Hepatocyte (in vitro differentiated cells): ENCODE data around the gene CCDC150.

ENCODE experiments used
- CTCF ChIP-seq: fragments of 200-600 bp; sonication (generic); IDR thresholded peaks from 2 replicates; pipeline ENCODE4 v1.5.1; 2016; ENCODE audit warnings: antibody characterized with exemption, mild to moderate bottlenecking; ENCODE audit not compliant: poor library complexity
- EZH2phosphoT487 ChIP-seq: fragments of 200-600 bp; sonication (generic); IDR thresholded peaks from one replicate; pipeline ENCODE4 v1.6.1; 2018; ENCODE audit warnings: antibody characterized with exemption, mild to moderate bottlenecking, low read depth, moderate library complexity; ENCODE audit not compliant: unreplicated experiment, severe bottlenecking

- no peak for TF ChIP-seq CTCF
- no peak for TF ChIP-seq EZH2phosphoT487
Observed at GRCh38 chr2:196598412-196598811, 41.1 kb upstream of the CCDC150 start.
